ENCODE measurements around the gene TNPO2. TPM values are rescaled to one million over a fixed set of nuclear protein-coding genes. Genes with fewer than 3 reads are reported as not detected.

TNPO2 gene
- total RNA-seq, 1 donor from 2014 or later = 64.5 TPM

DNA sequence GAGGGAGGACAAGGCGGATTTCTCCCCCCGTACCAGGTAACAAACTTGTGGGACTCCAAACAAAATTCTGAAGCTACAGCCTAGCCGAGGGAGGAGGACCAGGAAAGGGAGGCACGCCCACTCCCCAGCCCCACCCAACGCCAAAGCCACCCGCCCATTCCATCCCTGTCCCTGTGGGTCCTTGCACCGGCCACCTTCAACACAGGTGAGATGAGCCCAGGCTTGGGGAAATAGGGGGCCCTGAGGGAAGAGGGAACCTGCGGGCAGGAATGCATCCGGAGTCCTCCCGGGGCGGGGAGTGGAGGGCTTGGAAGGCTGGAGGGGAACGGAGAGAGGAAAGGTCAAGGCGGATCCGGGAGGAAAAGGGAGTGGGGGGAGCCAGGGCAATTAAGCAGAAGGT, 27.9 kb upstream of the TNPO2 start, which contains the start of gene BEST2:
TSS of gene BEST2 (plus strand) at position 157 of the 400 bp plus-strand sequence. CDS start 802 bp downstream, outside the sequence.
- Mint-ChIP-seq H3K36me3 (ENCODE audit: low read depth) (peaks cover 12% of the 10 kb centered on the region), H3K4me1 (ENCODE audit: low read depth) (peaks cover 15% of the 10 kb centered on the region), H3K4me3 (ENCODE audit: unreplicated experiment) (no peak within 1 kb of the TSS), H3K9me3 (ENCODE audit: low read depth) (peaks cover 4% of the 10 kb centered on the region), H3K27ac (ENCODE audit: unreplicated experiment) (no peak within 1 kb of the TSS), H3K27me3 (ENCODE audit: low read depth) (peaks cover 27% of the 10 kb centered on the region)
- no peak for DNase-seq (ENCODE audit: low spot score)
- TF ChIP-seq, protein P1, sequence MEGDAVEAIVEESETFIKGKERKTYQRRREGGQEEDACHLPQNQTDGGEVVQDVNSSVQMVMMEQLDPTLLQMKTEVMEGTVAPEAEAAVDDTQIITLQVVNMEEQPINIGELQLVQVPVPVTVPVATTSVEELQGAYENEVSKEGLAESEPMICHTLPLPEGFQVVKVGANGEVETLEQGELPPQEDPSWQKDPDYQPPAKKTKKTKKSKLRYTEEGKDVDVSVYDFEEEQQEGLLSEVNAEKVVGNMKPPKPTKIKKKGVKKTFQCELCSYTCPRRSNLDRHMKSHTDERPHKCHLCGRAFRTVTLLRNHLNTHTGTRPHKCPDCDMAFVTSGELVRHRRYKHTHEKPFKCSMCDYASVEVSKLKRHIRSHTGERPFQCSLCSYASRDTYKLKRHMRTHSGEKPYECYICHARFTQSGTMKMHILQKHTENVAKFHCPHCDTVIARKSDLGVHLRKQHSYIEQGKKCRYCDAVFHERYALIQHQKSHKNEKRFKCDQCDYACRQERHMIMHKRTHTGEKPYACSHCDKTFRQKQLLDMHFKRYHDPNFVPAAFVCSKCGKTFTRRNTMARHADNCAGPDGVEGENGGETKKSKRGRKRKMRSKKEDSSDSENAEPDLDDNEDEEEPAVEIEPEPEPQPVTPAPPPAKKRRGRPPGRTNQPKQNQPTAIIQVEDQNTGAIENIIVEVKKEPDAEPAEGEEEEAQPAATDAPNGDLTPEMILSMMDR (IDR thresholded peaks at IDR 0.05) = no peak

DNA sequence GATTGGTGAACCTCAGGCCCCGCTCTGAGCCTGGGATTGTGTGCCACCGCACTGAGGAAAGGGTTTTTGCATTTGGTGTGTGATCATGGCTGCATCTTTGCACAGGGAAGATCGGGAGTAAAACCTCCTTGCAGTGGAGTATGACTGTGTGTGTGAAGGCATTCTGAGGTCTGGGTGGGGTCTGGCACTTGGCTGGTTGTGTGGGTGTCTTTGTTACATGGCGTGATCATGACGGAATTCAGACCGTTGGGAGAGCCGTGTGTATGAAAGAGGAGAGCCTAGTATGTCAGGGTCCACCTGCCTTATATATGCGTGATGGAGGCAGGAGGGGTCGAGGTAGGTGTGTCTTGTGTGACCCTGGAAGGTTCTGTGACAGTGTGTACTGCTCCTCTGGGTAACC, 27.1 kb upstream of the TNPO2 start:
- H3K9me3 Mint-ChIP-seq (ENCODE audit: low read depth) = peaks cover 4% of the 10 kb centered on the region
- peaks cover 27% of the 10 kb centered on the region for H3K27me3 Mint-ChIP-seq (ENCODE audit: low read depth)
- peaks cover 15% of the 10 kb centered on the region for H3K4me1 Mint-ChIP-seq (ENCODE audit: low read depth)
- H3K4me3 Mint-ChIP-seq (ENCODE audit: unreplicated experiment) = no peak overlapping the region
- H3K36me3 Mint-ChIP-seq (ENCODE audit: low read depth) = peaks cover 14% of the 10 kb centered on the region
- H3K27ac Mint-ChIP-seq (ENCODE audit: unreplicated experiment) = no peak overlapping the region
- TF ChIP-seq, protein P1 (IDR thresholded peaks at IDR 0.05) = no peak
- no peak for DNase-seq (ENCODE audit: low spot score)

DNA sequence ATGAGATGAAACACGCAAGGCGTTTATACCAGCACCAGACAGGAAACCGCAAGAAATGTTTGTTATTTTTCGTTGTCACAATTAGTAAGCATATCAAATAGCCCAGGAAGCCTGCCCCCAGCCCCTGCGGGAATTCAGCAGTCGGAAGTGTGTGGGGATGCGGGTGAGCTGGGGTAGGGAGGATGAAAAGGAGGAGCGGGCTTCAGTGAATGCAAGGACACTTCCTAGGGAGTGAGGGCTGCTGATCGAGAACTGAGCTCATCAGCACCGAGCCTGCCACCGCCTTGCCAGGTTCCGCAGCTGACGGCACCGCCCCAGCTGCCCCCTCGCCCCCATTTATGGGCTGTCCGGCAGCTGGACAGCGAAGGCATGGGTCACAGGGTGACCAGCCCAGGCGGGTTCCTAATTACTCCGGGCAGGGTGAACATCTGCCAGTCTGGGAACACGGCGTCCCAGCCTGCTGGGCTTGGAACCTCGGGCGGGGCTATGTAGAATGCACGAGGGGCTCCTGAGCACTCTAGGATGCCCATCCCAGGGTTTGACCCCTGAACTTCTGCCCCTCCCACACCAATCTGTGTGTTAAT, 26.3 kb upstream of the TNPO2 start:
- Mint-ChIP-seq H3K27ac (ENCODE audit: unreplicated experiment) (no peak overlapping the region), H3K36me3 (ENCODE audit: low read depth) (peaks cover 16% of the 10 kb centered on the region), H3K9me3 (ENCODE audit: low read depth) (peaks cover 4% of the 10 kb centered on the region), H3K4me3 (ENCODE audit: unreplicated experiment) (no peak overlapping the region), H3K4me1 (ENCODE audit: low read depth) (peaks cover 15% of the 10 kb centered on the region), H3K27me3 (ENCODE audit: low read depth) (peaks cover 27% of the 10 kb centered on the region)
- DNase-seq (ENCODE audit: low spot score) = no peak
- TF ChIP-seq, protein P1 (IDR thresholded peaks at IDR 0.05) = no peak

DNA sequence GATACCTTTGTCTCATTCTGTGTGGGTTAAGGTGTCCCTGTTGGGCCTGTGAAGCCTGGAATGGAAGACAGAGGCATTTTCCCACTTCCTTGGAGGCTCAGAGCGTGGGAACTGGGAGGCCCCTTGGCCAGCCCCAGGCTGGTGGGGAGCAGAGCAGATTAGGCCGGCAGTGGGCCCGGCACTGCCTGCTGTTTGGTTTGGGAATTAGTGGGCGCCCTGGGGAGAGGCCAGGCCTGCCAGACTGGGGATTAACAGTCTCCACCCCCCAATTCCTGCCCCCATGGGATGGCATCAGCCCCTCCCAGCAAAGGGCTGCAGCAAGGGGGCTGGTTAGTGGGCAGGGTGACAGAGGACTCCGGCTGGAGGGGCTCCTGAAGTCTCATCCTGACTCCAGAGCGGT, 24.8 kb upstream of the TNPO2 start:
- Mint-ChIP-seq H3K36me3 (ENCODE audit: low read depth) (peaks cover 16% of the 10 kb centered on the region), H3K4me1 (ENCODE audit: low read depth) (peaks cover 15% of the 10 kb centered on the region), H3K9me3 (ENCODE audit: low read depth) (peaks cover 4% of the 10 kb centered on the region), H3K4me3 (ENCODE audit: unreplicated experiment) (no peak overlapping the region), H3K27me3 (ENCODE audit: low read depth) (peaks cover 25% of the 10 kb centered on the region), H3K27ac (ENCODE audit: unreplicated experiment) (no peak overlapping the region)
- DNase-seq (ENCODE audit: low spot score) = no peak
- TF ChIP-seq, protein P1 (IDR thresholded peaks at IDR 0.05) = no peak

DNA sequence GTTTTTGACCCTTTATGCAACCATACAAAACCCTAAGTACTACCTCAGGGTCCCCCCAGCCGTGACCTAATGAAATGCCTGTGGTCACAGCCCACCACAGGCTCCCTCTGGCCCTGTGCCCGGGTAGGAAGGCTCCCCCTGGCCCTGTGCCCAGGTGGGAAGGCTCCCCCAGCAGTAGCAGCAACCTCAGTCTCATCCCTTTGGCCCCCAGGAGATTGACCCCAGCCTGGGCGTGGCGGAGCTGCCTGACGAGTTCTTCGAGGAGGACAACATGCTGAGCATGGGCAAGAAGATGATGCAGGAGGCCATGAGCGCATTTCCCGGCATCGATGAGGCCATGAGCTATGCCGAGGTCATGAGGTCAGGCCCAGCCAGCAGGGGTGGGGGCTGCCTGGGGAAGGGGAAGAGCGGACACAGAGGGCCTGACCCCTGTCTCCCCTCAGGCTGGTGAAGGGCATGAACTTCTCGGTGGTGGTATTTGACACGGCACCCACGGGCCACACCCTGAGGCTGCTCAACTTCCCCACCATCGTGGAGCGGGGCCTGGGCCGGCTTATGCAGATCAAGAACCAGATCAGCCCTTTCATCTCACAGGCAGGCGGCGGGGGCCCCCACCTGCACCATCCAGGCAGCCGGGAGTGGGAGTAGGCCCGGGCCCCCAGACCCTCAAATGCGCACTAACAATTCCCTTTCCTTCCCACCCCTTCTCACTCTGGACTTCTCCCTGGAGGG, 21.6 kb upstream of the TNPO2 start:
- peaks cover 4% of the 10 kb centered on the region for H3K9me3 Mint-ChIP-seq (ENCODE audit: low read depth)
- no peak for DNase-seq (ENCODE audit: low spot score)
- no peak overlapping the region for H3K27ac Mint-ChIP-seq (ENCODE audit: unreplicated experiment)
- TF ChIP-seq, protein P1 (IDR thresholded peaks at IDR 0.05) = no peak
- peaks cover 23% of the 10 kb centered on the region for H3K36me3 Mint-ChIP-seq (ENCODE audit: low read depth)
- H3K4me3 Mint-ChIP-seq (ENCODE audit: unreplicated experiment) = no peak overlapping the region
- H3K4me1 Mint-ChIP-seq (ENCODE audit: low read depth) = peaks cover 9% of the 10 kb centered on the region
- H3K27me3 Mint-ChIP-seq (ENCODE audit: low read depth) = no peaks in the 10 kb centered on the region

Data from chondrocyte (in vitro differentiated cells).